Activated naive CD8-positive, alpha-beta T cell treated with anti-CD3 and anti-CD28 coated beads for 36 hours (primary cell): ENCODE measurements around the gene MTUS2. TPM values are rescaled to one million over a fixed set of nuclear protein-coding genes. Genes with fewer than 3 reads are reported as not detected.

Experiments used
- DNase-seq: peaks from one replicate; pipeline ENCODE4 v3.0.0; 2021
- H3K27ac Mint-ChIP-seq: one replicate; pipeline ENCODE4 v1.8.0; 2022; ENCODE audit warnings: mild to moderate bottlenecking, moderate library complexity, mixed read lengths
- H3K27me3 Mint-ChIP-seq: one replicate; pipeline ENCODE4 v1.8.0; 2022; ENCODE audit warnings: mild to moderate bottlenecking, mixed read lengths
- H3K36me3 Mint-ChIP-seq: one replicate; pipeline ENCODE4 v1.8.0; 2021; ENCODE audit warnings: mild to moderate bottlenecking, mixed read lengths
- H3K4me1 Mint-ChIP-seq: one replicate; pipeline ENCODE4 v1.8.0; 2021; ENCODE audit warnings: mixed read lengths
- H3K4me3 Mint-ChIP-seq: one replicate; pipeline ENCODE4 v1.8.0; 2022; ENCODE audit warnings: mild to moderate bottlenecking, moderate library complexity, mixed read lengths
- H3K9me3 Mint-ChIP-seq: one replicate; pipeline ENCODE4 v1.8.0; 2022; ENCODE audit warnings: mixed read lengths
- total RNA-seq, 2 experiments: library from RNA; stranded (reverse); gene quantifications; one replicate each; pipeline ENCODE4 v1.2.3, GENCODE V29; 2021

The MTUS2 gene
- total RNA-seq, 2 experiments from 2014 or later, result not detected

DNA sequence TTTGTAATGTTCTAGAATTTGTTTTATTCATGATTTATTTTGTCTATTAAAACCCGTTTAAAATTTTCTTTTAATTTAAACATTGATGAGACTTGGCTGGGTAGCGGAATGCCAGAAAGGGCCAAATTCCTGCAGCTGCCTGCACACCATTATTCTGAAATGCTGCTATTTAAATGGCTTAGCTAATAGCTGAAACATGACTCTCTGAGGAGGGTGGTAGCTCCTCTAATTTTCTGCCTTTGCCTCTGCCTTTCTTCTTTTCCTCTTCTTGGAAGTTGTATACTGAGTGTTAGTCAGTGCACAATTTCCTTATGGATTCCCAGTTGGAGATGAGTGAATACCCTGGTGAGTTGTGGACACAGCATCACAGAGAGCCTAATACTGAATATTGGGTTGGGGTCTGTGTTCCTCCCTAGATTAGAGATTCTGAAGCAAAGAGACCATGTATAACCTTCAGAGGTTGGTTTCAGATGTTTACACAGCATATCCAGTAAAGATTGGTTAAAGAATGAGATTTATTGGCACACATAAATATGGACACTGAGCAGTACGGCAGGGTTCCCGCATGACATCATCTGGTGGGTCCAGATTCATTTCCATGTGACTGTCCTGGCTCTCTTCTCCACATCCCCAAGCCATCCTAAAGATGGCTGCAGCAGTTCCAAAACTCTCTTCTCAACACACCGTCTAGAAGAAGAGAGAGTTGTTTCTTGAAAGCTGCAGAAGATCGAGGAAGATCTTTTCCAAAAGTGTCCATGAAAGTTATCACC lies 55.9 kb downstream of the MTUS2 start:
- Mint-ChIP-seq H3K4me3 (no peak overlapping the region), H3K27ac (no peak overlapping the region), H3K36me3 (no peaks in the 10 kb centered on the region), H3K9me3 (peaks cover 14% of the 10 kb centered on the region), H3K4me1 (no peaks in the 10 kb centered on the region), H3K27me3 (peaks cover 7% of the 10 kb centered on the region)
- DNase-seq, result no peak

- peaks cover 9% of the 10 kb centered on the region for H3K9me3 Mint-ChIP-seq
- H3K4me3 Mint-ChIP-seq, result no peak overlapping the region
- no peak for DNase-seq
- no peak overlapping the region for H3K27ac Mint-ChIP-seq
- no peaks in the 10 kb centered on the region for H3K36me3 Mint-ChIP-seq
- H3K4me1 Mint-ChIP-seq, result no peaks in the 10 kb centered on the region
- H3K27me3 Mint-ChIP-seq, result peaks cover 7% of the 10 kb centered on the region
Observed at GRCh38 chr13:28877408-28877807, 57.3 kb downstream of the MTUS2 start.

GRCh38 chr13:28885181-28885580 lies 65.0 kb downstream of the MTUS2 start:
- Mint-ChIP-seq H3K4me3 (no peak overlapping the region), H3K9me3 (no peaks in the 10 kb centered on the region), H3K4me1 (no peaks in the 10 kb centered on the region), H3K36me3 (no peaks in the 10 kb centered on the region), H3K27ac (no peak overlapping the region), H3K27me3 (peaks cover 3% of the 10 kb centered on the region)
- no peak for DNase-seq

DNA sequence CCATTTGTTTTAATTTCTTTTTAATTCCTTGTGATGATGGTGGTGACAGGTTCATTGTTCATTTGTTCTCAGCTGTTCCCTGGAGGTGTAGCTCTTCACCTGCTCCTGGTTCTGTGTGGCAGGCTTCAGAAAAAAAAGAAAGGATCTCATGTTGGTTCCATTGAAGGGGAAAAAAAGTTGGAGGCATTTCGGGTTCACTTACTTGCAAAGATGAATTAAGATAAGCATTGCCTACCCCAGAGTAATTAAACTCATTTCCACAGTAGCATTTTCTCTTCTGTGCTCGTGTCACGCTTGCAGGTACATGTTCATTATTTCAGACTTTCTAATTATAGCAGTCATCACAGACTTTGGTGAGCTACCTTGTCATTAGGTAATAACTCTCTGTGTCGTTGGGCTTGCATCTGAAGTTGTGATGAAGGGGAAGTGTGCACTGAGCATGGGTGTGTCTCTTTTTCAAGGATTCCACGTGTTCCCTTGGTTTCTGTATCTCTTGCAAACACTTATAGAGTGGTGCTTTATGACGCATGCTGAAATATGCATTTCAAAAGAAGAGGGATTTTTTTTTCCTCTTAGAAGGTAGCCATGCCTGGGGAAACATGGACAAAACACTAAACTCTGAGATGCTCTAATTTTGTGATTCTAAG lies 69.1 kb downstream of the MTUS2 start:
- no peaks in the 10 kb centered on the region for H3K9me3 Mint-ChIP-seq
- no peaks in the 10 kb centered on the region for H3K4me1 Mint-ChIP-seq
- H3K4me3 Mint-ChIP-seq, result no peak overlapping the region
- H3K27ac Mint-ChIP-seq, result no peak overlapping the region
- H3K36me3 Mint-ChIP-seq, result no peaks in the 10 kb centered on the region
- no peak for DNase-seq
- no peaks in the 10 kb centered on the region for H3K27me3 Mint-ChIP-seq

GRCh38 chr13:28890712-28891111 lies 70.6 kb downstream of the MTUS2 start:
- no peak overlapping the region for H3K27ac Mint-ChIP-seq
- H3K4me1 Mint-ChIP-seq, result no peaks in the 10 kb centered on the region
- no peak for DNase-seq

DNA sequence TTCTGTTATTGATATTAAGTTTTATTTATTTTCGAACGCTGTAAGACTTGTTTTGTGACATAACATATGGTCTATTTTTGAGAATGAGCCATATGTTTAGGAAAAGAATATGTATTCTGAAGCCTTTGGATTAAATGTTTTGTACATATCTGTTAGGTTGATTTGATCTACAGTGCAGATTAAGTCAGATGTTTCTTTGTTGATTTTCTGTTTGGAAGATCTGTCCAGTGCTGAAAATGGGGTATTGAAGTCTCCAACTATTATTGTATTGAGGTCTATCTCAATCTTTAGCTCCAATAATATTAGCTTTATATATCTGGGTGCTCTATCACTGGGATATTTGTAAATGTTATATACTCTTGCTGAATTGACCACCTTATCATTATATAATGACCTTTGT lies 97.9 kb downstream of the MTUS2 start:
- Mint-ChIP-seq H3K9me3 (peaks cover 20% of the 10 kb centered on the region), H3K36me3 (peaks cover 1% of the 10 kb centered on the region), H3K27ac (no peak overlapping the region), H3K4me1 (no peaks in the 10 kb centered on the region), H3K27me3 (no peaks in the 10 kb centered on the region), H3K4me3 (no peak overlapping the region)
- DNase-seq, result no peak

More at GRCh38 chr13:28890712-28891111, 70.6 kb downstream of the MTUS2 start:
- Mint-ChIP-seq H3K27me3 (no peaks in the 10 kb centered on the region), H3K4me3 (no peak overlapping the region), H3K36me3 (no peaks in the 10 kb centered on the region), H3K9me3 (no peaks in the 10 kb centered on the region)

DNA sequence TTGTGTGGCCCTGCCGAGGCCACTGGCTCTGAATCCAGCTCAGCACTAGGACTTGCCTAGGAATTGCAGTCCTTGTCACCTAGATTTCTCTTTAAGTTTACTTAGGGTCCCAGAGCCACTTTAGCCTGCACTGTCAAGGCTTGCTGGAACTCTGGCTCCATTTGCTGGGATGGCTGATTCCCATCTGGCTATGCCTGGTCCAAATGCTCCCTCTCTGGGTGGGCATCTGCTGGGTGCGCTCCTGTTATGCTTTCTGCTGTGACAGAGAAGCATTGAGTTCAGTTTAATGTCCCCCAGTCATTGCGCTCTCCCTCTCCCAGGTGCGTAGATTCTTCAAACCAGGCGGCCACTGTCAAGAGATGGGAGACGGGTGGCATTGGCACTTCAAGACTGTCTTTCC lies 102.2 kb downstream of the MTUS2 start:
- Mint-ChIP-seq H3K9me3 (peaks cover 5% of the 10 kb centered on the region), H3K4me1 (no peaks in the 10 kb centered on the region), H3K27ac (no peak overlapping the region), H3K4me3 (no peak overlapping the region), H3K27me3 (no peaks in the 10 kb centered on the region), H3K36me3 (peaks cover 1% of the 10 kb centered on the region)
- no peak for DNase-seq

DNA sequence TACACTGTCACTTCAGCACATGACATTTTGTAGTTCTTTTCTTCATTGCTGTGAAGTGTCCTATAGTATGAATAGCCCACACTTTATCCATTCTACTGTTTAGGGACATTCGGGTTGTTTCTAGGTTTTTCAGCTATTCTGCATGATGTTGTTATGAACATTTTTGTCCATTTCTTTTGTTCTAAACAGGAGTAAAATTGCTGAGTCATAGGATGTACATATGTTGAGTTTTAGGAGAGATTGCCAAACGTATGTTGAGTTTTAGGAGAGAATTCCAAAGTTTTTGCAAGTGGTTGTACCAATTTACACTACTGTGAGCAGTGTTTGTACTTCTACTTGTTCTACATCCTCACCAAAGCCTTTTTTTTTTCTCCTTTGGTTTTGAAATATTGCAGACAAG lies 115.0 kb downstream of the MTUS2 start:
- no peak for DNase-seq
- no peak overlapping the region for H3K4me3 Mint-ChIP-seq
- no peaks in the 10 kb centered on the region for H3K36me3 Mint-ChIP-seq
- no peaks in the 10 kb centered on the region for H3K9me3 Mint-ChIP-seq
- H3K4me1 Mint-ChIP-seq, result no peaks in the 10 kb centered on the region
- no peak overlapping the region for H3K27ac Mint-ChIP-seq
- H3K27me3 Mint-ChIP-seq, result peaks cover 3% of the 10 kb centered on the region

DNA sequence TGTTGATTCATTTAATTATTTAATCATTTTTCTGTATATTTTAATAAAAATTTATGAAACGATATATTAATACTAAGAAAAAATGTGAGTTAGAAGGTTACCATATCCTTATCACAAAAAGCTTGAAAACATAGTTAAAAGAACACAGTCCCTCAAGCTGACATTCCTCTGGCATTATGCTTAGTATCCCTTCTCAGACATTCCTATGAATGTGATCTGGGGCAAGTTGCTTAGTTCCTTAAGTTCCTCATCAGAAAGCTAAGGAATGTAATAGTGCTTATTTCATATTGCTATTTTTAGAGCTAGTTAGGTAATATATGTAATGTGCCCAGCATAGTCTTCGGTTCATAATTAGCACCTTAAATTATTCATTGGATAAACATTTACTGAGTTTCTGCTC lies 122.8 kb downstream of the MTUS2 start:
- Mint-ChIP-seq H3K27ac (no peak overlapping the region), H3K36me3 (no peaks in the 10 kb centered on the region), H3K27me3 (peaks cover under 1% of the 10 kb centered on the region), H3K9me3 (no peaks in the 10 kb centered on the region), H3K4me3 (no peak overlapping the region), H3K4me1 (no peaks in the 10 kb centered on the region)
- no peak for DNase-seq

- no peaks in the 10 kb centered on the region for H3K9me3 Mint-ChIP-seq
- no peak overlapping the region for H3K27ac Mint-ChIP-seq
- DNase-seq, result no peak
- H3K36me3 Mint-ChIP-seq, result no peaks in the 10 kb centered on the region
- no peaks in the 10 kb centered on the region for H3K4me1 Mint-ChIP-seq
- H3K27me3 Mint-ChIP-seq, result peaks cover 4% of the 10 kb centered on the region
- H3K4me3 Mint-ChIP-seq, result no peak overlapping the region
Observed at GRCh38 chr13:28953714-28954418, 133.7 kb downstream of the MTUS2 start.

GRCh38 chr13:28954419-28954725 lies 134.2 kb downstream of the MTUS2 start:
- Mint-ChIP-seq H3K36me3 (no peaks in the 10 kb centered on the region), H3K9me3 (no peaks in the 10 kb centered on the region), H3K4me1 (no peaks in the 10 kb centered on the region), H3K4me3 (no peak overlapping the region), H3K27ac (no peak overlapping the region), H3K27me3 (peaks cover 4% of the 10 kb centered on the region)
- no peak for DNase-seq

- Mint-ChIP-seq H3K9me3 (no peaks in the 10 kb centered on the region), H3K27me3 (peaks cover 4% of the 10 kb centered on the region)
Observed at GRCh38 chr13:28954810-28955209, 134.7 kb downstream of the MTUS2 start.

GRCh38 chr13:28955264-28955966 lies 135.3 kb downstream of the MTUS2 start:
- no peaks in the 10 kb centered on the region for H3K4me1 Mint-ChIP-seq
- no peaks in the 10 kb centered on the region for H3K27me3 Mint-ChIP-seq
- H3K36me3 Mint-ChIP-seq, result no peaks in the 10 kb centered on the region
- H3K9me3 Mint-ChIP-seq, result no peaks in the 10 kb centered on the region
- no peak overlapping the region for H3K4me3 Mint-ChIP-seq
- no peak for DNase-seq
- no peak overlapping the region for H3K27ac Mint-ChIP-seq

More at GRCh38 chr13:28954810-28955209, 134.7 kb downstream of the MTUS2 start:
- Mint-ChIP-seq H3K36me3 (no peaks in the 10 kb centered on the region), H3K4me1 (no peaks in the 10 kb centered on the region), H3K4me3 (no peak overlapping the region), H3K27ac (no peak overlapping the region)
- DNase-seq, result no peak

GRCh38 chr13:28958018-28958417 lies 137.9 kb downstream of the MTUS2 start:
- no peaks in the 10 kb centered on the region for H3K36me3 Mint-ChIP-seq
- no peak overlapping the region for H3K27ac Mint-ChIP-seq
- no peaks in the 10 kb centered on the region for H3K4me1 Mint-ChIP-seq
- no peaks in the 10 kb centered on the region for H3K9me3 Mint-ChIP-seq
- H3K4me3 Mint-ChIP-seq, result no peak overlapping the region
- H3K27me3 Mint-ChIP-seq, result no peaks in the 10 kb centered on the region
- DNase-seq, result no peak

- no peaks in the 10 kb centered on the region for H3K27me3 Mint-ChIP-seq
- H3K4me1 Mint-ChIP-seq, result no peaks in the 10 kb centered on the region
- H3K4me3 Mint-ChIP-seq, result no peak overlapping the region
- no peaks in the 10 kb centered on the region for H3K36me3 Mint-ChIP-seq
- DNase-seq, result no peak
- H3K9me3 Mint-ChIP-seq, result no peaks in the 10 kb centered on the region
- no peak overlapping the region for H3K27ac Mint-ChIP-seq
Observed at GRCh38 chr13:28958441-28958840, 138.3 kb downstream of the MTUS2 start.
